ENCODE measurements around the gene SSX4. TPM values are rescaled to one million over a fixed set of nuclear protein-coding genes. Genes with fewer than 3 reads are reported as not detected.
"Not testable (repeated sequence)": the region's sequence is repeated elsewhere in the genome, so short reads cannot be mapped to it uniquely, and the experiment has no call there.

The SSX4 gene
- total RNA-seq, result not detected

- ATAC-seq; DNase-seq; H3K4me1 ChIP-seq; H3K27ac ChIP-seq; H3K4me3 ChIP-seq; intact Hi-C loops (cut with DNase I); H3K9me3 ChIP-seq; H3K36me3 ChIP-seq (replicated peaks in 1 of 2; ENCODE audit: insufficient read depth in 1 of 2, low read depth in 2 of 2); H3K27me3 ChIP-seq: not testable (repeated sequence)
- no CpG with 5 or more reads among the region's 16 CpGs for WGBS, 2 donors
Observed at GRCh38 chrX:48383239-48383638, at the start of gene SSX4. TSS of gene SSX4 (plus strand) at chrX:48383539. CDS start at chrX:48384054, 515 bp downstream.

- 29 to 38% methylated on average over 8 of the region's 8 CpGs for WGBS, 2 donors
- DNase-seq; H3K4me1 ChIP-seq; ATAC-seq; H3K4me3 ChIP-seq; H3K36me3 ChIP-seq (replicated peaks in 1 of 2; ENCODE audit: insufficient read depth in 1 of 2, low read depth in 2 of 2); H3K27ac ChIP-seq; H3K27me3 ChIP-seq; H3K9me3 ChIP-seq; intact Hi-C loops (cut with DNase I): not testable (repeated sequence)
Observed at GRCh38 chrX:48346059-48346458, 37.3 kb upstream of the SSX4 start.

- intact Hi-C loops (cut with DNase I); H3K27me3 ChIP-seq; H3K9me3 ChIP-seq; H3K36me3 ChIP-seq (replicated peaks in 1 of 2; ENCODE audit: insufficient read depth in 1 of 2, low read depth in 2 of 2); H3K27ac ChIP-seq; H3K4me1 ChIP-seq; DNase-seq; ATAC-seq; H3K4me3 ChIP-seq: not testable (repeated sequence)
- WGBS, 2 donors, result 87 to 90% methylated on average over 18 to 19 of the region's 19 CpGs
Observed at GRCh38 chrX:48356315-48357094, 26.8 kb upstream of the SSX4 start, which contains the start of gene SSX3. TSS of gene SSX3 (minus strand) at chrX:48356703. CDS start at chrX:48355249, 1,454 bp downstream.

- no peaks in the 10 kb centered on the region for H3K9me3 ChIP-seq
- no peak for DNase-seq
- H3K4me3 ChIP-seq, result no peak overlapping the region
- intact Hi-C loops (cut with DNase I), result no loop called here
- no peaks in the 10 kb centered on the region for H3K4me1 ChIP-seq
- ATAC-seq, result no peak
- H3K27me3 ChIP-seq, result no peaks in the 10 kb centered on the region
- TF ChIP-seq CTCF (IDR thresholded peaks at IDR 0.05) (no peak), POLR2A (IDR thresholded peaks at IDR 0.05) (no peak)
- H3K36me3 ChIP-seq (replicated peaks in 1 of 2; ENCODE audit: insufficient read depth in 1 of 2, low read depth in 2 of 2), result no peaks in the 10 kb centered on the region
- H3K27ac ChIP-seq, result no peak overlapping the region
- 87 to 93% methylated on average over 7 to 8 of the region's 8 CpGs for WGBS, 2 donors
Observed at GRCh38 chrX:48357681-48358080, 25.7 kb upstream of the SSX4 start.

GRCh38 chrX:48359281-48359680, 24.1 kb upstream of the SSX4 start:
- H3K9me3 ChIP-seq; H3K27me3 ChIP-seq; H3K4me3 ChIP-seq; H3K4me1 ChIP-seq; H3K36me3 ChIP-seq (replicated peaks in 1 of 2; ENCODE audit: insufficient read depth in 1 of 2, low read depth in 2 of 2); H3K27ac ChIP-seq; ATAC-seq; intact Hi-C loops (cut with DNase I); DNase-seq: not testable (repeated sequence)
- WGBS, 2 donors, result 53 to 61% methylated on average over 4 to 6 of the region's 6 CpGs

GRCh38 chrX:48367717-48368408, 15.5 kb upstream of the SSX4 start:
- no CpG with 5 or more reads among the region's 12 CpGs for WGBS, 2 donors
- H3K4me3 ChIP-seq; H3K9me3 ChIP-seq; DNase-seq; intact Hi-C loops (cut with DNase I); H3K27ac ChIP-seq; ATAC-seq; H3K27me3 ChIP-seq; H3K36me3 ChIP-seq (replicated peaks in 1 of 2; ENCODE audit: insufficient read depth in 1 of 2, low read depth in 2 of 2); H3K4me1 ChIP-seq: not testable (repeated sequence)

GRCh38 chrX:48370408-48370807, 12.9 kb upstream of the SSX4 start:
- intact Hi-C loops (cut with DNase I); H3K4me1 ChIP-seq; H3K36me3 ChIP-seq (replicated peaks in 1 of 2; ENCODE audit: insufficient read depth in 1 of 2, low read depth in 2 of 2); ATAC-seq; H3K9me3 ChIP-seq; H3K27me3 ChIP-seq; DNase-seq; H3K27ac ChIP-seq; H3K4me3 ChIP-seq: not testable (repeated sequence)
- WGBS, 2 donors, result no CpG with 5 or more reads among the region's 8 CpGs

GRCh38 chrX:48396931-48397330, 13.6 kb downstream of the SSX4 start:
- H3K27ac ChIP-seq; H3K36me3 ChIP-seq (replicated peaks in 1 of 2; ENCODE audit: insufficient read depth in 1 of 2, low read depth in 2 of 2); ATAC-seq; H3K4me3 ChIP-seq; intact Hi-C loops (cut with DNase I); DNase-seq; H3K9me3 ChIP-seq; H3K4me1 ChIP-seq; H3K27me3 ChIP-seq: not testable (repeated sequence)
- 100% methylated on average over 1 of the region's 2 CpGs for WGBS, 2 donors

- intact Hi-C loops (cut with DNase I); H3K36me3 ChIP-seq (replicated peaks in 1 of 2; ENCODE audit: insufficient read depth in 1 of 2, low read depth in 2 of 2); H3K4me1 ChIP-seq; H3K27ac ChIP-seq; ATAC-seq; H3K4me3 ChIP-seq; H3K27me3 ChIP-seq; DNase-seq; H3K9me3 ChIP-seq: not testable (repeated sequence)
- 20 to 38% methylated on average over 1 of the region's 1 CpG for WGBS, 2 donors
Observed at GRCh38 chrX:48397825-48398224, 14.5 kb downstream of the SSX4 start.

GRCh38 chrX:48411860-48412259, 28.5 kb downstream of the SSX4 start, which contains the start of gene SSX4B:
TSS of gene SSX4B (minus strand) at chrX:48411960. CDS start at chrX:48411372, 588 bp downstream.
- intact Hi-C loops (cut with DNase I); H3K27ac ChIP-seq; ATAC-seq; H3K27me3 ChIP-seq; H3K9me3 ChIP-seq; DNase-seq; H3K4me1 ChIP-seq; H3K4me3 ChIP-seq; H3K36me3 ChIP-seq (replicated peaks in 1 of 2; ENCODE audit: insufficient read depth in 1 of 2, low read depth in 2 of 2): not testable (repeated sequence)
- no CpG with 5 or more reads among the region's 15 CpGs for WGBS, 2 donors
